Gastroesophageal sphincter (tissue), 4 donors: ENCODE results near the gene TBC1D8. TPM values are rescaled to one million over a fixed set of nuclear protein-coding genes. Genes with fewer than 3 reads are reported as not detected.

Source experiments
- ATAC-seq: fragments of 150-250 bp; one replicate; pipeline ENCODE4 v1.9.1; 2016; ENCODE audit warnings: mild to moderate bottlenecking, moderate library complexity
- H3K27ac ChIP-seq, 4 donors: fragments of 200-600 bp; sonication (generic) in 3 of 4; 1 replicate in 3 of 4; 2 replicates in 1 of 4; pipeline ENCODE4 v1.5.1; 2016 to 2019
- H3K27me3 ChIP-seq: fragments of 200-600 bp; sonication (generic); one replicate; pipeline ENCODE4 v1.5.1; 2019
- H3K36me3 ChIP-seq, 2 donors: fragments of 200-600 bp; sonication (generic); one replicate each; pipeline ENCODE4 v1.5.1; 2019; ENCODE audit warnings: control low read depth in 1 of 2
- H3K4me1 ChIP-seq, 3 donors: fragments of 200-600 bp; sonication (generic); 1 replicate in 2 of 3; 2 replicates in 1 of 3; pipeline ENCODE4 v1.5.1; 2016 to 2019; ENCODE audit warnings: control low read depth in 2 of 3
- H3K4me3 ChIP-seq, 2 donors: fragments of 200-600 bp; sonication (generic); one replicate each; pipeline ENCODE4 v1.5.1; 2019; ENCODE audit warnings: mild to moderate bottlenecking in 1 of 2, moderate library complexity in 1 of 2
- H3K9me3 ChIP-seq, 3 donors: fragments of 200-600 bp; sonication (generic); one replicate each; pipeline ENCODE4 v1.5.1; 2017 to 2019; ENCODE audit warnings: control low read depth in 2 of 3
- CTCF ChIP-seq, 4 experiments: fragments of 200-600 bp in 2 of 4; fragments of 450-650 bp in 2 of 4; sonication (generic) in 1 of 4; IDR thresholded peaks; one replicate each; pipeline ENCODE4 v1.5.1; 2017 to 2019; ENCODE audit warnings: antibody characterized with exemption in 4 of 4, mild to moderate bottlenecking in 2 of 4, moderate library complexity in 2 of 4
- EP300 ChIP-seq: sonication (generic); formaldehyde crosslinking; IDR thresholded peaks from one replicate; pipeline ENCODE4 v1.6.1; 2017; ENCODE audit warnings: antibody characterized with exemption, mild to moderate bottlenecking
- POLR2A ChIP-seq, 2 donors: fragments of 450-650 bp; IDR thresholded peaks; one replicate each; pipeline ENCODE4 v1.6.1; 2017; ENCODE audit warnings: antibody characterized with exemption in 2 of 2, mild to moderate bottlenecking in 2 of 2, moderate library complexity in 1 of 2
- POLR2AphosphoS5 ChIP-seq: sonication (generic); formaldehyde crosslinking; IDR thresholded peaks from one replicate; pipeline ENCODE4 v1.6.1; 2017; ENCODE audit warnings: antibody characterized with exemption
- WGBS, 2 donors: methylation state at CpG; one replicate each; pipeline ENCODE4 v1.1.5; 2018; ENCODE audit warnings: low coverage in 1 of 2; 5-methylcytosine and 5-hydroxymethylcytosine counted together
- total RNA-seq, 4 donors: library from RNA; depleted of rRNA; stranded (reverse); fragments of >200 nt; gene quantifications; one replicate each; pipeline ENCODE4 v1.1.0, GENCODE V29; 2016

Gene TBC1D8
- total RNA-seq, 4 donors from 2014 or later: 14.9 to 45.5 (median 32.6) TPM

DNA sequence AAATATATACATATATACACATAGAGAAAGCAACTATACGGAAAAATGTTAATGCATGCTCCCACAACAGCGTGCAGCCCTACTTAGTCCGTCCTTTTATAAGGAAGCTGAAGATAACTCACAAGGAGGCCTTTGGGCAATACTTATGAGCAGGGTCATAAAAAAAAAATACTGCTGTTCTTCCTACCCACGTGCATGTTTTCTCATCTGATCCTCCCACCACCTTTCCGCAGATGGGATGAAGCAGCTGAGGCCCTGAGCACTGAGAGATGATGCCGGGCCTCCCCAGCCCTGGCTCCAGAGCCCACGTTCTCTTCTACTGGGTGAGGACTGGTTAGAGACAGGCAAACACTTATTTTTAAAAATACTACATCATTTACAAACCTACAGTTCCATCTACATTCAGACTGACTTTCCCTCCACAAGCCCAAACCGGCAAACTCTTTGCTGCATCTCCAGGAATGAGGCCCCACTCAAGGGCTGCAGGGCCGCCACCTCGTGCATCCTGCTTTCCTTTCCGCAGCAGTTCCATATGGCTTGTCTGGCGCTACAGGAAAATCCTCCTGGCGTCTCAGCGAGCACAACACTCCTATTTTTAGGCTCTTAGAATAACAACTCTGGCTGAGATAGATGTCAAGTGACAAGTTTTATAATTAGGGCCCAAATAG, 41.6 kb downstream of the TBC1D8 start:
- H3K36me3 ChIP-seq: no peaks in the 10 kb centered on the region
- H3K27me3 ChIP-seq: no peaks in the 10 kb centered on the region
- peaks cover 9 to 96% (median 39%) of the 10 kb centered on the region in 3 donors for H3K4me1 ChIP-seq
- H3K27ac ChIP-seq: peak overlapping the region; percentile 66 to 79 (median 68)
- H3K9me3 ChIP-seq: no peaks in the 10 kb centered on the region
- WGBS, 2 donors: 30 to 42% methylated on average over 9 to 14 of the region's 14 CpGs
- ATAC-seq: peak; percentile 55
- no peak overlapping the region for H3K4me3 ChIP-seq
- no peak for TF ChIP-seq EP300
- no peak for TF ChIP-seq CTCF (IDR thresholded peaks at IDR 0.05)
- TF ChIP-seq POLR2A (IDR thresholded peaks at IDR 0.05): no peak
- TF ChIP-seq POLR2AphosphoS5: peak; percentile 49

DNA sequence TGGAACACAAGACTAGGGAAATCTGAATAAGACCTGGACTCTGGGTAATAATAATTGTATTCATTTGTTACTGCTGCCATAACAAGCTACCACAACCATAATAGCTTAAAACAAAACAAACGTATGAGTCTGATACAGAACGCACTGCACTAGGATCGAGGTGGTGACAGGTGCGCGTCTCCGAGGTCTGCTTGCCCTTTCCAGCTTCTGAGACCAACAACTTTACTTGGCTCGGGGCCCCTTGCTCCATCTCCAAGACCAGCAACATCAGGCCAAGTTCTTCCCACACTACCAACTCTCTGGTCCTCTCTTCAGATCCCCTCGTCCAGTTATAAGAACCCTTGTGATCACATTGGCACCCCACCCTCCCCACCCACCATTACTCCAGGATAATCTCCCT, 42.8 kb downstream of the TBC1D8 start:
- Histone ChIP-seq H3K9me3 (no peaks in the 10 kb centered on the region), H3K4me1 (peaks cover 9 to 84% (median 35%) of the 10 kb centered on the region in 3 donors), H3K27me3 (no peaks in the 10 kb centered on the region), H3K4me3 (no peak overlapping the region), H3K36me3 (no peaks in the 10 kb centered on the region), H3K27ac (peak overlapping the region in 3 of 4 donors; percentile 16 to 79 (median 66))
- no peak for ATAC-seq
- TF ChIP-seq POLR2A (IDR thresholded peaks at IDR 0.05) (no peak), POLR2AphosphoS5 (no peak)
- whole genome bisulfite sequencing, 2 donors: 91 to 92% methylated on average over 8 of the region's 8 CpGs

- Histone ChIP-seq H3K27me3 (no peaks in the 10 kb centered on the region), H3K4me1 (peaks cover 9 to 72% (median 32%) of the 10 kb centered on the region in 3 donors), H3K4me3 (no peak overlapping the region), H3K27ac (peak overlapping the region in 2 of 4 donors; percentile 18 to 79), H3K9me3 (peaks cover 0 to 8% (median 0%) of the 10 kb centered on the region in 3 donors), H3K36me3 (no peaks in the 10 kb centered on the region)
- no peak for ATAC-seq
- TF ChIP-seq POLR2AphosphoS5: no peak
- no peak for TF ChIP-seq POLR2A (IDR thresholded peaks at IDR 0.05)
- no peak for TF ChIP-seq EP300
- no peak for TF ChIP-seq CTCF (IDR thresholded peaks at IDR 0.05)
- WGBS, 2 donors: 57% methylated on average over 1 of the region's 1 CpG; no CpG with 5 or more reads in 1 of the 2 donors
These were observed 43.9 kb downstream of the TBC1D8 start for GRCh38 chr2:101107241-101107640.

DNA sequence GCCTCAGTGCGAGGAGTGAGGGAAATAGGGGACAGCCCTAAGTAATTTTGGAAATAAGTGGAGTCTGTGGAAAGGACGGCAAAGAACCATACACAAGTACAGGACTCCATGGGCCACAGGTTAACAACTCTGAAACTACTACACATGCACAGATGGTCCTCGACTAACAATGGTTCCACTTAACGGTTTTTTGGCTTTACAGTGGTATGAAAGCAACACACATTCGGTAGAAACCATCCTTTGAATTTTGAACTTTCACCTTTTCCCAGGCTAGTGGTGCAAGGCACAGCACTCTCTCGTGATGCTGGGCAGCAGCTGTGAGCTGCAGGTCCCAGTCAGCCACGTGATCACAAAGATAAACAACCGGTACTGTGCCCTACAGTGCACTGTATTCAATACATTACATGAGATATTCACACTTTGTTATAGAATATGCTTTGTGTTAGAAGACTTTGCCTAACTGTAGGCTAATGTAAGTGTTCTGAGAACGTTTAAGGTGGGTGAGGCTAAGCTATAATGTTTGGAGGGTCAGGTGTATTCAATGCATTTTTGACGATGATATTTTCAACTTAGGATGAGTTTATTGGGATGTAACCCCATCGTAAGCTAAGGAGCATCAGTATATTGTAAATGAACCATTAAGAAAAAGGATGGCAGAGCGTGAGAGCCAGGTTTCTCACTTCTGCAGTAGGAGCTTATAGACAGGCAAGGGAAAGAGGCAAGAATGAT, 44.6 kb downstream of the TBC1D8 start:
- H3K4me3 ChIP-seq: no peak overlapping the region
- H3K27me3 ChIP-seq: no peaks in the 10 kb centered on the region
- peak overlapping the region in 2 of 4 donors; percentile 18 to 79 for H3K27ac ChIP-seq
- ATAC-seq: peak; percentile 51
- peaks cover 0 to 8% (median 0%) of the 10 kb centered on the region in 3 donors for H3K9me3 ChIP-seq
- H3K36me3 ChIP-seq: no peaks in the 10 kb centered on the region
- 49 to 56% methylated on average over 12 of the region's 12 CpGs for WGBS, 2 donors
- peaks cover 9 to 66% (median 29%) of the 10 kb centered on the region in 3 donors for H3K4me1 ChIP-seq
- TF ChIP-seq EP300 (no peak), POLR2AphosphoS5 (no peak), CTCF (IDR thresholded peaks at IDR 0.05) (no peak), POLR2A (IDR thresholded peaks at IDR 0.05) (no peak)

- no peak overlapping the region for H3K27ac ChIP-seq
- peaks cover 0 to 9% (median 0%) of the 10 kb centered on the region in 3 donors for H3K9me3 ChIP-seq
- H3K4me3 ChIP-seq: no peak overlapping the region
- H3K27me3 ChIP-seq: no peaks in the 10 kb centered on the region
- no peaks in the 10 kb centered on the region for H3K36me3 ChIP-seq
- no peak for ATAC-seq
- no peak for TF ChIP-seq CTCF (IDR thresholded peaks at IDR 0.05)
- no peak for TF ChIP-seq EP300
- no peak for TF ChIP-seq POLR2A (IDR thresholded peaks at IDR 0.05)
- TF ChIP-seq POLR2AphosphoS5: no peak
- H3K4me1 ChIP-seq: peaks cover 9 to 58% (median 23%) of the 10 kb centered on the region in 3 donors
- WGBS, 2 donors: 93% methylated on average over 4 of the region's 4 CpGs
These were observed 45.5 kb downstream of the TBC1D8 start for GRCh38 chr2:101105654-101106053.
